Urinary bladder (tissue), 4 donors: ENCODE data around the gene RPTOR. TPM values are rescaled to one million over a fixed set of nuclear protein-coding genes. Genes with fewer than 3 reads are reported as not detected.
A peak's percentile ranks its signal among the peaks of the same experiment; 100 is the strongest.

Source experiments
- DNase-seq: peaks from one replicate; pipeline ENCODE4 v3.0.0-alpha.2; 2015; ENCODE audit errors: extremely low spot score
- H3K27ac ChIP-seq: one replicate; pipeline ENCODE4 v1.5.1; 2013; ENCODE audit warnings: low read depth, mild to moderate bottlenecking, moderate library complexity
- H3K36me3 ChIP-seq: one replicate; pipeline ENCODE4 v1.6.1; 2013; ENCODE audit warnings: mild to moderate bottlenecking, moderate library complexity; ENCODE audit not compliant: insufficient read depth
- H3K4me1 ChIP-seq: one replicate; pipeline ENCODE4 v1.6.1; 2013; ENCODE audit warnings: mild to moderate bottlenecking, moderate library complexity; ENCODE audit not compliant: insufficient read depth
- H3K4me3 ChIP-seq: one replicate; pipeline ENCODE4 v1.5.1; 2013; ENCODE audit warnings: low read depth, low read length
- WGBS: extraction: QIAGEN DNeasy Blood & Tissue Kit; methylation state at CpG from one replicate; pipeline ENCODE4 v1.1.7; 2013; 5-methylcytosine and 5-hydroxymethylcytosine counted together
- polyA plus RNA-seq: library from polyadenylated mRNA; stranded (reverse); fragments of 200-250 nt; gene quantifications from one replicate; pipeline ENCODE4 v1.2.3, GENCODE V29; 2013
- total RNA-seq: library from RNA; depleted of rRNA; stranded (reverse); fragments of >200 nt; gene quantifications from one replicate; pipeline ENCODE4 v1.2.3, GENCODE V29; 2014
- donor health status: healthy with polysubstance abuse.
- donor health status: healthy.

Gene RPTOR
- total and polyA plus RNA-seq, 2 donors = 23.5 to 54.1 TPM

DNA sequence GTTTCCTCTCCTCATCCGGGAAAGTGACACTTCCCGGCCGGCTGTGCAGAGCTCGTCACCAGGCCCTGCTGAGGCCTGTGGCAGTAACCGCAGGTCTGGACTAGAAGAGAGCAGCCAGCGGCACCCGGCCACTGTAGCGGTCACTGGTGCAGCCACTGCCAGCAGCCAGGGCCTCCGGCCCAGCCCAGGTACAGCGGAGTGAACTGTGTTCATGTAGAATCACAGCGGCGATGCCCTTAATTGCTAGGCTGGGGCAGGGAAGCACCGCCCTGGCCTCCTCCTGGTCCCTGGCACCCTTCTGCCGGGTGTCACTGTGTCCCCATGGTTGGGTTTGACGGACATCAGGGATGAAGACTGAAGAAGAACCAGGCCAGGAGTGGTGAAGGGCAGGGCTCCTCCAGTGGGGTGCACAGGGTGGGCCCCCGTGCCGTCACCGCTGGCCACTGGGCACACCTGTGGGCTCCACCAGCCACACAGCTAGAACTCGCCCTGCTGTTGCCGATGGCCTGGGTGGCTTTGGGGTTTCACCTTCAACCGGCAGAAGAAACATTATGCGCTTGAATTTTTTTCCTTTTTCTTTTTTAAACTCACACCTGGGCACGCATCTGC, 281.8 kb downstream of the RPTOR start:
- WGBS = 93% methylated on average over 23 of the region's 23 CpGs
- Histone ChIP-seq H3K36me3 (no peaks in the 10 kb centered on the region), H3K27ac (no peak overlapping the region), H3K4me1 (no peaks in the 10 kb centered on the region), H3K4me3 (no peak overlapping the region)
- no peak for DNase-seq

DNA sequence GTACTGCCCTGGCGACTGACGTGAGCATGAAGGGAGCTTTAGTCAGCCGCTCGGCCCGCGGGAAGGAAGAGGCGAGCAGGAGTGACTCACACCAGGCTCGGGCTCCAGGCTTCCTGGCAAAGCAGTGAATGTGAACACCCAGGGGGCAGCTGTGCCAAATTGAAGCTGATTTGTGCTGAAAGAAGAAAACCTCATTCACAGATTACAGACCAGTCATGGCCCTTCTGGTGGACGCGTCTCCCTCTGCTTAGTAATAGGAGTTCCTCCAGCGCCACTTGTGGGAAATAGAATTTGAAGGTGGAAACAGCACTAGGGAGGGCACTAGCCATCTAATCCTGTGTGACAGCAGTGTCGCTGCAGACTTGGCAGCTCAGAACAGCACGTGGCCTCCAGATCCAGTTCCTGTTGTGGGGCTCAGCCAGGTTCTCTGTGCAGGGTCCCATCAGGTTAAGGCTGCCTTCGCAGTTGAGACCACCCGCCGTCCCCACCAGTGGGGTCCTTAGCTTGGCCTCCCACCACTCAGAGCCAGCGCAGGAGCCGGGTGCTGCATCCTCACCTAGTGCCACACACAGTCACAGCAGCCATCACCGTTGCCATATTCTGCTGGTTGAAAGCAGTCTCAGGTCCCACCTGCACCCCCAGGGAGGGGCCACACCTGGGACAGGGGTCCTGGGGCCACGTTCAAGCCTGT, 282.5 kb downstream of the RPTOR start:
- no peak for DNase-seq
- H3K27ac ChIP-seq = no peak overlapping the region

DNA sequence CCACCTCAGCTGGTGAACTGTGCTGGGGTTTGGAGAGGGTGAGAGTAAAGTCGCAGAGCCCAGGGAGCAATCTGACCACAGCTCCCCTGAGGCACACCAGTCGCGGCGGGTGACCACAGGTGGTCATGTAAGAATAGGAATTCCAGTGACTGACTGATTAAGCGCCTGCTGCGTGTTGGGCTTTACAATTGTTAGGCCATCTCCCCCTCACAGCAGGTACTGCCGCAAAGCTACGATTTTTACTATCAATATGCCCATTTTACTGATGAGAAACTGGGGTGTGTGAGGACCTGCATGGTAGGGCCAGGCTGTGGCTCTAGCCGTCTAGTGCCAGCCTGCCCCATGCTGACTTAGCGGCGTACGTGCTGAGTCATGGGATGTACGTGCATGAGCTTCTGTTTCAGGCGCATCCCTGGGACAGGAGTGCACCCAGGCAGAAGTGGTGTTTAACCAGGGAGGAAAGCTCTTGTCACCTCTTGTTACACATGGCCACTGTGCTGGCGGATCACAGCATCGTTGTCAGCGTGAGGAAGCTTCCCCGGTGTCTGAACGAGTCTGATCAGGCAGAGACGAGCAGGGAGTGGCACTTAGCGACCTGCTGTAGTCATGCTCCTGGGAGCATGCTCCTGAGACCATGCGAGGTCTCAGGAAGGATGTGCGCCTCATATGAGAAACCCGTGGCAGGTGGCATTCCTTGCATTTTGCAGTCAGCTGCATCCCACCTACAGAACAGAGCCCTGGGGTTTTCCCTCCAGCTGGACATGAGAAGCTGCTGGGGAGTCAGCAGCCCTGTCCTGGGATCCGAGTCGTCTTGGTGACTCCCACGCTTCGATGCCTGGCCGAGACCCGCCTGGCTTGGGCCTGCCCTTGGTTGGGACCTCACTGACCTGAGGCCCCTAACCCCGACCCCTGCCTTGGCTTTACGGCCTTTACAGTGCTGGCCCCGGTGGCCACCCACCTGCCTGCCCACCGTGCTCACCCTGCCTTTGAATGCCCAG, 283.3 kb downstream of the RPTOR start:
- Histone ChIP-seq H3K4me3 (no peak overlapping the region), H3K27ac (no peak overlapping the region), H3K36me3 (no peaks in the 10 kb centered on the region), H3K4me1 (no peaks in the 10 kb centered on the region)
- 90% methylated on average over 34 of the region's 34 CpGs for WGBS
- no peak for DNase-seq

More for the DNA sequence above, 282.5 kb downstream of the RPTOR start:
- 78% methylated on average over 20 of the region's 20 CpGs for WGBS
- no peaks in the 10 kb centered on the region for H3K36me3 ChIP-seq
- no peaks in the 10 kb centered on the region for H3K4me1 ChIP-seq
- H3K4me3 ChIP-seq = no peak overlapping the region

DNA sequence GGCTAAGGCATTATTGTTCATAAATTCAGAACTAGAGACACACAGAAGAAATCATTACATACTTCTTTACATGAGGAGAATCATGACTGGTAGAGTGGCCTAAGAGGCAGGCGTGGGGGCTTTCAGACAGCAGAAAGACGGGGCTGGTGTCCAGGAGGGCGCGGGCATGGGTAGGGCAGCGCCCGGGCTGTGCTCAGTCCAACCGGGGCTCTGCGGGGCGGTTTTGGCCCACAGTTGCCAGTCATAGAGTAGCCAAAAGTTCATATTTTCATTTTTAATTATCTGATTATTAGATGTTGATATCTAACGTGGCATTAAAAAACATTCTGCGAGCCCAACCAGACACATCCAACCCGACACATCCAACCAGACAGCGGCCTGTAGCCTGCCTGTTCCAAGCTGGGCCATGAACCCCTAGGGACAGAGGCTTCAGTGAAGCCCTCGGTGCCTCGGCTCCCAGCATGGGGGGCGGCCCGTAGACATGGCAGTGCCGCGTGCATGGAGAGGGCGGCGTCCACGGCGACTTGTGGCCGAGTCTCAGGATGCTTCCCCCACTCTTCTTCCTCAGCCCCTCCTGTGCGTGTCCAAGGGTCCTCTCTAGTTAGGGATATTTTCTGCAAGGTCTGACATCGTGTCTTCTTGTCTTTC, 284.7 kb downstream of the RPTOR start:
- no peaks in the 10 kb centered on the region for H3K36me3 ChIP-seq
- H3K4me3 ChIP-seq = no peak overlapping the region
- WGBS = 92% methylated on average over 26 of the region's 26 CpGs
- no peaks in the 10 kb centered on the region for H3K4me1 ChIP-seq
- no peak for DNase-seq
- H3K27ac ChIP-seq = no peak overlapping the region

DNA sequence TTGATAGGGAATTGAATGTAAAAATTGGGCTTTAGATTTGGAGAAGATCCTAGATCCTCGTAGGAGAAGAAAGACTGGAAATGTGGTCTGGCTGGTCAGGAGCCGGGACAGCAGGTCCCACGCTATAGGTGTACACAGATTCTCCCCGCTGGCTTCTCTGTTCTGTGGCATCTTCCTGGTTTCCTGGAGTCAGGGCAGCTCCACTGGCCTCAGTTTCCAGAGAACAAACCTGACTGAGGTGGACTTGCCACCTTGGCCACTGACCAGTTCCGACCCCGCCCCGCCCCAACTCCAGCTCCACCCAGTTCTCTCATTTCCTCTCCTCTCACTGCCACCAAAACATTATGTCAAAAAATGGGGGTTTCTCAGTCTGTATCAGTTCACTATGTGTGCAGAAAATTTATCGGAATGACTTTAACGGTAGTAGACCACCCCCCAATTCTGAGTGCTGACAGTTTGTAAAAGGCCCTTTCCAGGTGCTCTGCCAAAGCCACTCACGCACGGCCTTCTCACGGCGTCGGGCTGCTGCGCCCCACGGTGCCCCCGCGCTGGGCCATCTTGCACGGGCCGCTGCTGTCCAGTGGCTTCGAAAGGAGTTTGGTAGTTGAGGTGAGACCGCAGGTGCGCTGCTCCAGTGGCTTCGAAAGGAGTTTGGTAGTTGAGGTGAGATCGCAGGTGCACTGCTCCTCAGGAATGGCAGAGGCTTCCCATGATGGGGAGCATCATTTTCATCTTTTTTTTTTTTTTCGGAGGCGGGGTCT, 285.6 kb downstream of the RPTOR start:
- H3K4me3 ChIP-seq = no peak overlapping the region
- no peaks in the 10 kb centered on the region for H3K36me3 ChIP-seq
- no peaks in the 10 kb centered on the region for H3K4me1 ChIP-seq
- DNase-seq = no peak
- 97% methylated on average over 27 of the region's 27 CpGs for WGBS
- no peak overlapping the region for H3K27ac ChIP-seq

DNA sequence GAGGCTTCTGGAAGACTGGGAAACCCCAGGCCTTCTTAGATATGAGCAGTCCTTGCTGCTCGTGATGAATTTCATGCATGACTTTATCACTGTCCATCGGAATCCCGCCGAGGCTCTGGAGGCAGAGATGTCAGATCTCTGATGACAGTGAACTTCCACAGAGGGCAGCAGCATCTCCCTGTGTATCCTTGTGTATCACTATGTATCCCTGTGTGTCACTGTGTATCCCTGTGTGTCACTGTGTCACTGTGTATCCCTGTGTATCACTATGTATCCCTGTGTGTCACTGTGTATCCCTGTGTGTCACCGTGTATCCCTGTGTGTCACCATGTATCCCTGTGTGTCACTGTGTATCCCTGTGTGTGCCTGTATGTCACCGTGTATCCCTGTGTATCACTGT, 286.9 kb downstream of the RPTOR start:
- Histone ChIP-seq H3K27ac (no peak overlapping the region), H3K4me1 (no peaks in the 10 kb centered on the region), H3K36me3 (no peaks in the 10 kb centered on the region), H3K4me3 (no peak overlapping the region)
- WGBS = 95% methylated on average over 6 of the region's 6 CpGs
- DNase-seq = no peak

DNA sequence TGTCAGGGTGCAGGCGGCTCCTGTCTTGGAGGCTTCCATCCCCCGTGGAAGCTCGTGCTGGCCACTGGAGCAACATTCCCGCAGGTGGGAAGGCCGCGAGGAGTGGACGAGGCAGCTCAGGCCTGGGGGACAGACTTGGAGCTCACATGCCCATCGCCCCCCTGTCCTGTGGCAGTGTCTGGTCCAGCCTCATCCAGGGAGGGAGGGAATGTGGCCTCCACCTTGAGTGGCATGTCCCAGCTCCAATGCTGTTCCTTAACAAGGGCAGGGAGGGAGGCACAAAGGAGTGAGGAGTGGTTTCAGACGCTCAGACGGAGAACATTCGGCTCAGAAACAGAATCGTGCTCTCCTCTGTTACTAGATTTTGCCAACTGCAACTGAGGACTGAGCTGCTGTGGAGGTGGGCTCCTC, 287.6 kb downstream of the RPTOR start:
- no peak for DNase-seq
- peak overlapping the region; percentile 71 for H3K27ac ChIP-seq
- peak overlapping the region; percentile 23 for H3K4me3 ChIP-seq
- H3K4me1 ChIP-seq = no peaks in the 10 kb centered on the region
- WGBS = 65% methylated on average over 12 of the region's 12 CpGs
- H3K36me3 ChIP-seq = no peaks in the 10 kb centered on the region

DNA sequence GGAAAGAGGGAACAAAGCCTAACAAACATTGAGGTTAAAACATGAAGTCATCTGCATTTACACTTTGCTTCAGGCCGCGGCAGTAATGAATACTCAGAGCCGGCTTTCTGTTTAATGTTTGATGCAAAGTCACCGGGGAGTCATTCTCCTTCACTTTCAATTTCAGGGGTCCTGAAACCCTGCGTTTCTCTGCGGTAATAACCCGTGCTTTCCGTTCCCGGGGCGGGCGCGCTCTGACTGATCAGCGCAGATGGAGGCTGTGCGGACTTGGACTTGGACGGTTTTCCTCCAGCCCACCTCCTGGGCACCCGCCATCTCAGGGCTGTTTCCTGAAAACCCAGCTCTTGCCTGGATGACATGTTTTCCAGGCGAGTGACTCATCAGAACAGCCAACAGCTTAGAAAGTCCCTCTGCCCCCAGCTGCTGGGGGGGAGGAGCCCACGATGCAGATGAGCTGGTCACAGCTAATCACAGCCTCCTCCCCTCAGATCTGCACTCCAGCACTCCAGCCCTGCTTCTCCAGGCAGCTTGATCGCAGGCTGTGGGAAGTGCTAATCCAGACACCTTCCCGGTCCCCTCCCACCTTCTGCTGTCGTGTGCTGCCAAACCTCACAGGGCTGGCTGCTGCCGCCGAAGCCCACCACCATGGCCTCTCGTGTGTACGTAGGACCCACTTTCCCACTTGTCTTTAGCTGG, 288.4 kb downstream of the RPTOR start:
- peak; percentile 88 for DNase-seq
- H3K27ac ChIP-seq = peak overlapping the region; percentile 71
- under 1% methylated on average over 25 of the region's 25 CpGs for WGBS
- no peaks in the 10 kb centered on the region for H3K4me1 ChIP-seq
- H3K36me3 ChIP-seq = no peaks in the 10 kb centered on the region
- H3K4me3 ChIP-seq = peak overlapping the region; percentile 23

DNA sequence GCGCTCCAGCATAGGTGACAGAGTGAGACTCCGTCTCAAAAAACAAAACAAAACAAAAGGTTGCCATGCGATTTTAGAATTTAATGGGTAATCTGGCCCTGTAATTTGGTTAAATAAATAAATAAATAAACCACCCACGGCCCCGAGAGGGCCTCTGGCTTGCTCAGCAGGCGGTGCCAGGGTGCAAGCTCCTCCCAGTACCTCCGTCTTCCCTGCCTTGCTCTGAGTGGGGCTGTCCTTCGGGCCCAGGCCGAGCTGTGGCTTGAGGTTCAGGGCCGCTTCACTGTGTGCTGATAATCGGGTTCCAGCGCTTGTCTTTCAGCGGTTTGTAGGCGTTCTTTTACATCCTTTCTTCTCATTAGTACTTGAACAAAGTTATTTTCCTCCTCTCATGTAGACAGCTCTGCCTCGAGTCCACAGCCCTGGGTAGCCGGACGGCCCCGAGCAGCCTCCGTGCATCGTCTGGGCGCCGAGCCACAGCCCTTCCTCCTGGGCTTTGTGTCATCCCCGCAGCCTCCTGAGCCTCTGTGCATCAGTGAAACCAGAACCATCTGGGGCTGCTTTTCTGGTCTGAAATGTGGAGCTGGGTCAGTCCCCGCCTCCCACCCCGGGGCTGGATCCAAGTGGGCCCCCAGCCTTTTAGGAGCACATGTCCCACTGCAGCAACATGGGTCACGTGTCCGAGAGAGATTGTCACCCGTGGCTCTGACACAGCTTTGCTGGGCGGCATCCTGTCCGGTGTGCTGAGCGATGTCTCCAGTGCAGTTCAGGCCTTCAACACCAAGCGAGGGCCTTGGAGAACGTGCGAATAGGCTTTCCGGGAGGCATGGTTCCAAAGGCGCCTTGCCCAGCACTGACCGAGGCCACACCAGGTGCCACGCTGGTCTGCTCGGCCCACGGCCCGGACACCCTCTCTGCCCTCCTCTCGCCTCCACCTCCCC, 289.6 kb downstream of the RPTOR start:
- H3K4me3 ChIP-seq = no peak overlapping the region
- peak overlapping the region; percentile 65 for H3K27ac ChIP-seq
- H3K4me1 ChIP-seq = no peaks in the 10 kb centered on the region
- DNase-seq = no peak
- 63% methylated on average over 42 of the region's 42 CpGs for WGBS
- H3K36me3 ChIP-seq = no peaks in the 10 kb centered on the region

DNA sequence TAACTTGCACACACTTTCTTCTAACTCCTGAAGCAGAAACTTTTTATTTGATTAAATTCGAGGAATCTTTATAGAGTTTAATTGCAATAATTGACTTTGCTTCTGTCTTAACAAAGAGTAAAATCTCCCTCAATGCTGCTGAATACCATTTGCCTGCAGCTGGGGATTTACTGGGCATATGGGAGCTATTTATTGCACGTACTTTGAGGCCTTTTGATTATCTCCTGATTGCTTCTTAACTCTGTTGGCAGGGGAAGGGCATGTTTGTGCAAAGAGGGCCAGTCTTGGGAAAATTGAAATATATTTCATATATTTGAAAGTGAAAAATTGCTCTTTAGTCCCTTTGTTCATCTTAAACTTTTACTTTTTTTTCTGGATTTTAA, 290.2 kb downstream of the RPTOR start:
- Histone ChIP-seq H3K27ac (no peak overlapping the region), H3K4me3 (no peak overlapping the region), H3K36me3 (no peaks in the 10 kb centered on the region), H3K4me1 (no peaks in the 10 kb centered on the region)
- WGBS = 68% methylated on average over 2 of the region's 2 CpGs
- no peak for DNase-seq

DNA sequence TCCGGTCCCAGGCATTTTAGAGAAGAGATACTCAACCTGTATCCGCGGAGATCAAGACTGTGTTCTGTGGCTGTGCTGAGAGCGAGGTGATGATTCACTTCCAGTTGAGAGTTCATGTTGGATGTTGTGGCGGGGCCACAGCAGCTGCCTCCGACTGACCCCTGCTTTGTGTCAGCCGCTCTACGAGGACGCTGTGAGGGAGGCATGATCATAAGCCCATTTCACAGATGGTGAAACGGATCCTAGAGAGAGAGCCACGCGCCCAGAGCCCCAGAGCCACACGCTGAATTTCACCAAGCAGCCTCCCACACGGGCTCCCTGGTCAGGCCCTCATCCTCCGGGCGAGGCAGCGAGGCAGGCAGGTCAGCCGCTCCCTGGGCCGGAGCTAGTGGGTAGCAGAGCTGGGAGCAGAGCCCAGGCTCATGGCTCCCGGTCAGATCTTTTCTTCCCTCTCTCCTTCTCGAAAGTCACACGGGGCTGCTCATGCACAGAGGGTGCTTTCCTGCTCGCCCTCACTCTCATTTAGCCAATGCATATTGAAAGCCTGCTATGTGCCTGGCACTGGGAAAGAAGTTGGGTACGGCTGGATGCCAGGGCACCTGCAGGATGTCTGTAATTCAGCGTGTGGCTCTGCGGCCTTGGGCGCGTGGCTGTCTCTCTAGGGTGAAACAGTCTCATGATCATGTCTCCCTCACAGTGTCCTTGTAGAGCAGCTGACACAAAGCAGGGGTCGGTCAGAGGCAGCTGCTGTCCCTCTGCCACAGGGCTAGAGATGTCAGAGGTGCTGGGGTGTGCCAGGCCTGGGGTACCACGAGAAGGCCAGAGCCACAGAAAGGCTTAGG, 291.4 kb downstream of the RPTOR start:
- no peak for DNase-seq
- Histone ChIP-seq H3K27ac (no peak overlapping the region), H3K4me1 (no peaks in the 10 kb centered on the region), H3K36me3 (no peaks in the 10 kb centered on the region), H3K4me3 (no peak overlapping the region)
- WGBS = 95% methylated on average over 30 of the region's 30 CpGs
